HEK293 (cell line): ENCODE measurements around the gene GBP5.

ENCODE experiments used
- CTCF ChIA-PET: fragments of 350-600 bp; formaldehyde crosslinking; extraction: SDS; loops from one replicate; lab custom pipeline; 2021; ENCODE audit warnings: antibody characterized with exemption; lab: Yijun Ruan, JAX
- POLR2A ChIA-PET: fragments of 300-600 bp; formaldehyde crosslinking; extraction: SDS; loops from one replicate; lab custom pipeline; 2020; ENCODE audit warnings: antibody characterized with exemption, inconsistent platforms; lab: Yijun Ruan, JAX
- H3K27ac ChIP-seq: fragments of 200-500 bp; sonication (Bioruptor generic); 2 replicates; pipeline ENCODE4 v1.5.1; 2014; ENCODE audit warnings: low read depth, low read length, control low read depth, inconsistent platforms; ENCODE audit errors: extremely low read depth
- H3K36me3 ChIP-seq, 2 experiments: fragments of 200-500 bp in 1 of 2; sonication (Bioruptor generic) in 1 of 2; 1 replicate in 1 of 2; 2 replicates in 1 of 2; pipeline ENCODE4 v1.5.1; 2014 to 2017; ENCODE audit warnings: inconsistent platforms in 2 of 2, low read length in 2 of 2; ENCODE audit not compliant: control insufficient read depth in 2 of 2, insufficient read depth in 1 of 2
- H3K4me1 ChIP-seq: fragments of 200-500 bp; sonication (Bioruptor generic); 2 replicates; pipeline ENCODE4 v1.5.1; 2014; ENCODE audit warnings: mild to moderate bottlenecking, low read length, inconsistent platforms; ENCODE audit not compliant: control insufficient read depth, insufficient read depth
- H3K4me3 ChIP-seq: 2 replicates; pipeline ENCODE4 v1.5.1; 2011; ENCODE audit warnings: low read depth, mild to moderate bottlenecking, control low read depth, low read length, moderate library complexity
- H3K9me3 ChIP-seq: fragments of 200-500 bp; sonication (Bioruptor generic); 2 replicates; pipeline ENCODE4 v1.5.1; 2014; ENCODE audit warnings: low read depth, low read length, inconsistent platforms; ENCODE audit not compliant: control insufficient read depth, insufficient read depth
- FEZF1 ChIP-seq: fragments of 450-650 bp; formaldehyde crosslinking; IDR thresholded peaks from 2 replicates; pipeline ENCODE4 v1.5.1; 2016; ENCODE audit warnings: missing biosample characterization, missing genetic modification characterization
- GLI4 ChIP-seq: fragments of 450-650 bp; formaldehyde crosslinking; IDR thresholded peaks from 2 replicates; pipeline ENCODE4 v1.5.1; 2016; ENCODE audit warnings: missing biosample characterization, missing genetic modification characterization
- KLF10 ChIP-seq: fragments of 450-650 bp; IDR thresholded peaks from 2 replicates; pipeline ENCODE4 v1.5.1; 2018; ENCODE audit warnings: missing biosample characterization, mild to moderate bottlenecking, missing genetic modification characterization
- OVOL3 ChIP-seq: fragments of 450-650 bp; formaldehyde crosslinking; IDR thresholded peaks from 2 replicates; pipeline ENCODE4 v1.5.1; 2016; ENCODE audit warnings: missing biosample characterization, missing genetic modification characterization
- YY2 ChIP-seq: fragments of 450-650 bp; formaldehyde crosslinking; IDR thresholded peaks from 2 replicates; pipeline ENCODE4 v1.5.1; 2016; ENCODE audit warnings: missing biosample characterization, missing genetic modification characterization
- ZNF10 ChIP-seq: fragments of 450-650 bp; formaldehyde crosslinking; IDR thresholded peaks from 2 replicates; pipeline ENCODE4 v1.5.1; 2017; ENCODE audit warnings: missing biosample characterization, missing genetic modification characterization
- ZNF132 ChIP-seq: fragments of 450-650 bp; formaldehyde crosslinking; IDR thresholded peaks from 2 replicates; pipeline ENCODE4 v1.5.1; 2017; ENCODE audit warnings: missing biosample characterization, missing genetic modification characterization, borderline replicate concordance
- ZNF133 ChIP-seq: fragments of 450-650 bp; formaldehyde crosslinking; IDR thresholded peaks from 2 replicates; pipeline ENCODE4 v1.5.1; 2016; ENCODE audit warnings: missing biosample characterization, missing genetic modification characterization
- ZNF211 ChIP-seq: fragments of 450-650 bp; formaldehyde crosslinking; IDR thresholded peaks from 2 replicates; pipeline ENCODE4 v1.5.1; 2016; ENCODE audit warnings: low read depth, missing biosample characterization, missing genetic modification characterization
- ZNF23 ChIP-seq: fragments of 450-650 bp; formaldehyde crosslinking; IDR thresholded peaks from 2 replicates; pipeline ENCODE4 v1.5.1; 2016; ENCODE audit warnings: missing biosample characterization, missing genetic modification characterization, borderline replicate concordance
- ZNF302 ChIP-seq: fragments of 450-650 bp; formaldehyde crosslinking; IDR thresholded peaks from 2 replicates; pipeline ENCODE4 v1.5.1; 2016; ENCODE audit warnings: missing biosample characterization, missing genetic modification characterization, low read depth
- ZNF416 ChIP-seq: fragments of 450-650 bp; formaldehyde crosslinking; IDR thresholded peaks from 2 replicates; pipeline ENCODE4 v1.5.1; 2016; ENCODE audit warnings: missing biosample characterization, missing genetic modification characterization
- ZNF558 ChIP-seq: fragments of 450-650 bp; formaldehyde crosslinking; IDR thresholded peaks from 2 replicates; pipeline ENCODE4 v1.5.1; 2016; ENCODE audit warnings: missing biosample characterization, missing genetic modification characterization
- ZNF610 ChIP-seq: fragments of 450-650 bp; formaldehyde crosslinking; IDR thresholded peaks from 2 replicates; pipeline ENCODE4 v1.5.1; 2016; ENCODE audit warnings: missing biosample characterization, missing genetic modification characterization, borderline replicate concordance
- ZNF629 ChIP-seq: fragments of 450-650 bp; formaldehyde crosslinking; IDR thresholded peaks from 2 replicates; pipeline ENCODE4 v1.5.1; 2017; ENCODE audit warnings: missing biosample characterization, missing genetic modification characterization
- TF ChIP-seq, protein P1 (sequence below): fragments of 450-650 bp; formaldehyde crosslinking; IDR thresholded peaks from 2 replicates; pipeline ENCODE4 v1.5.1; 2016; ENCODE audit warnings: missing biosample characterization, missing genetic modification characterization, low read depth
- TF ChIP-seq, protein P2 (sequence below): fragments of 450-650 bp; formaldehyde crosslinking; IDR thresholded peaks from 2 replicates; pipeline ENCODE4 v1.5.1; 2017; ENCODE audit warnings: missing biosample characterization, mild to moderate bottlenecking, missing genetic modification characterization, moderate library complexity
- TF ChIP-seq, protein P3 (sequence below): fragments of 450-650 bp; formaldehyde crosslinking; IDR thresholded peaks from 2 replicates; pipeline ENCODE4 v1.5.1; 2016; ENCODE audit warnings: missing biosample characterization, missing genetic modification characterization
- TF ChIP-seq, protein P4 (sequence below): sonication (generic); formaldehyde crosslinking; IDR thresholded peaks from 2 replicates; pipeline ENCODE4 v1.8.1; 2022; ENCODE audit warnings: mild to moderate bottlenecking, moderate library complexity, missing genetic modification reagents
- TF ChIP-seq, protein P5 (sequence below): fragments of 450-650 bp; formaldehyde crosslinking; IDR thresholded peaks from 2 replicates; pipeline ENCODE4 v1.5.1; 2016; ENCODE audit warnings: missing biosample characterization, missing genetic modification characterization
- TF ChIP-seq, protein P6 (sequence below): fragments of 450-650 bp; formaldehyde crosslinking; IDR thresholded peaks from 2 replicates; pipeline ENCODE4 v1.5.1; 2016; ENCODE audit warnings: missing biosample characterization, missing genetic modification characterization

The GBP5 gene

DNA sequence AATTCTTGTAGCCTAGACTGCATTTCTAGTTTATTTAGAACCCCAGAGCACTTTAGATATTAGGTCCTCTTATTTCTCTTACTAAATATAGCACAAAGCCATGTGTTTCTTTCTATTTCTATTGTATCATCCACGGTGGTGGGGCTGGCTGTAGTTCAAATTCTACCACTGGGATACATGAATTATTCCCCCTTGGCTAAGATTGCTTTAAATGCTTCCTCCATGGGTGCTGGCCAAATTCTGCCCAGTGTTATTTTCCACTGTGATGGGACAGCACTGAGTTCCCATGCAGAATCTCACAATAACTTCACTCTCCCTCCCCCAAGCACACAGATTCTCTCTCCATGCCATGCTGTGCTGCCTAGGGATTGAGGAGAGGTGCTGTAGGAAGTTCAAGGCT, 49.7 kb upstream of the GBP5 start (continued):
- TF ChIP-seq, protein P1, sequence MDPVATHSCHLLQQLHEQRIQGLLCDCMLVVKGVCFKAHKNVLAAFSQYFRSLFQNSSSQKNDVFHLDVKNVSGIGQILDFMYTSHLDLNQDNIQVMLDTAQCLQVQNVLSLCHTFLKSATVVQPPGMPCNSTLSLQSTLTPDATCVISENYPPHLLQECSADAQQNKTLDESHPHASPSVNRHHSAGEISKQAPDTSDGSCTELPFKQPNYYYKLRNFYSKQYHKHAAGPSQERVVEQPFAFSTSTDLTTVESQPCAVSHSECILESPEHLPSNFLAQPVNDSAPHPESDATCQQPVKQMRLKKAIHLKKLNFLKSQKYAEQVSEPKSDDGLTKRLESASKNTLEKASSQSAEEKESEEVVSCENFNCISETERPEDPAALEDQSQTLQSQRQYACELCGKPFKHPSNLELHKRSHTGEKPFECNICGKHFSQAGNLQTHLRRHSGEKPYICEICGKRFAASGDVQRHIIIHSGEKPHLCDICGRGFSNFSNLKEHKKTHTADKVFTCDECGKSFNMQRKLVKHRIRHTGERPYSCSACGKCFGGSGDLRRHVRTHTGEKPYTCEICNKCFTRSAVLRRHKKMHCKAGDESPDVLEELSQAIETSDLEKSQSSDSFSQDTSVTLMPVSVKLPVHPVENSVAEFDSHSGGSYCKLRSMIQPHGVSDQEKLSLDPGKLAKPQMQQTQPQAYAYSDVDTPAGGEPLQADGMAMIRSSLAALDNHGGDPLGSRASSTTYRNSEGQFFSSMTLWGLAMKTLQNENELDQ: no peak

DNA sequence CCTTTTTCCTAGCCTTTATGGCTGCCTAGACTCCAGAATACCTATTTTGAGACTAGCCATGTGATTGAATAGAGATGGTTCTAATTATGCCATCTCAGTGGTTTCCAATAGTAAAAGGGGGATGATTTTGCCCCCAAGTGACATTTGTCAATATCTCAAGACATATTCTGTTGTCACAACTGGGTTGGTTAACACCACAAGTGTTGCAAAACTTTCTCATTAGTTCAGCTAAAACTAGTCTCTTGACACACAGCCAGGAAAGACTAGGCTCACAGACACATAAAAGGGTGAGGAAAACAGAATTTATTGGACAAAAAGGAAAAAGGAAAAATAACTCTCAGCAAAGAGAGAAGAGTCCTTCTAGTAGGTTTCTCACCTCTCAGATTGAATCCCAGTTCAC, 39.9 kb upstream of the GBP5 start:
- Histone ChIP-seq H3K4me3 (no peak overlapping the region), H3K36me3 (no peaks in the 10 kb centered on the region), H3K4me1 (no peaks in the 10 kb centered on the region), H3K27ac (no peak overlapping the region), H3K9me3 (no peaks in the 10 kb centered on the region)
- TF ChIP-seq ZNF558 (tag by site-specific recombination) (no peak), ZNF211 (tag by site-specific recombination) (no peak), ZNF610 (tag by site-specific recombination) (no peak), KLF10 (no peak), GLI4 (tag by site-specific recombination) (no peak), ZNF629 (tag by site-specific recombination) (no peak), ZNF302 (no peak), FEZF1 (tag by site-specific recombination) (no peak), ZNF23 (tag by site-specific recombination) (no peak), YY2 (tag by site-specific recombination) (no peak), OVOL3 (no peak), ZNF133 (no peak), ZNF416 (no peak), ZNF132 (tag by site-specific recombination) (no peak), ZNF10 (no peak)
- TF ChIP-seq, protein P2, sequence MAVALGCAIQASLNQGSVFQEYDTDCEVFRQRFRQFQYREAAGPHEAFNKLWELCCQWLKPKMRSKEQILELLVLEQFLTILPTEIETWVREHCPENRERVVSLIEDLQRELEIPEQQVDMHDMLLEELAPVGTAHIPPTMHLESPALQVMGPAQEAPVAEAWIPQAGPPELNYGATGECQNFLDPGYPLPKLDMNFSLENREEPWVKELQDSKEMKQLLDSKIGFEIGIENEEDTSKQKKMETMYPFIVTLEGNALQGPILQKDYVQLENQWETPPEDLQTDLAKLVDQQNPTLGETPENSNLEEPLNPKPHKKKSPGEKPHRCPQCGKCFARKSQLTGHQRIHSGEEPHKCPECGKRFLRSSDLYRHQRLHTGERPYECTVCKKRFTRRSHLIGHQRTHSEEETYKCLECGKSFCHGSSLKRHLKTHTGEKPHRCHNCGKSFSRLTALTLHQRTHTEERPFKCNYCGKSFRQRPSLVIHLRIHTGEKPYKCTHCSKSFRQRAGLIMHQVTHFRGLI (tag by site-specific recombination): no peak
- TF ChIP-seq, protein P3, sequence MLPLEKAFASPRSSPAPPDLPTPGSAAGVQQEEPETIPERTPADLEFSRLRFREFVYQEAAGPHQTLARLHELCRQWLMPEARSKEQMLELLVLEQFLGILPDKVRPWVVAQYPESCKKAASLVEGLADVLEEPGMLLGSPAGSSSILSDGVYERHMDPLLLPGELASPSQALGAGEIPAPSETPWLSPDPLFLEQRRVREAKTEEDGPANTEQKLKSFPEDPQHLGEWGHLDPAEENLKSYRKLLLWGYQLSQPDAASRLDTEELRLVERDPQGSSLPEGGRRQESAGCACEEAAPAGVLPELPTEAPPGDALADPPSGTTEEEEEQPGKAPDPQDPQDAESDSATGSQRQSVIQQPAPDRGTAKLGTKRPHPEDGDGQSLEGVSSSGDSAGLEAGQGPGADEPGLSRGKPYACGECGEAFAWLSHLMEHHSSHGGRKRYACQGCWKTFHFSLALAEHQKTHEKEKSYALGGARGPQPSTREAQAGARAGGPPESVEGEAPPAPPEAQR (tag by site-specific recombination): no peak
- TF ChIP-seq, protein P4, sequence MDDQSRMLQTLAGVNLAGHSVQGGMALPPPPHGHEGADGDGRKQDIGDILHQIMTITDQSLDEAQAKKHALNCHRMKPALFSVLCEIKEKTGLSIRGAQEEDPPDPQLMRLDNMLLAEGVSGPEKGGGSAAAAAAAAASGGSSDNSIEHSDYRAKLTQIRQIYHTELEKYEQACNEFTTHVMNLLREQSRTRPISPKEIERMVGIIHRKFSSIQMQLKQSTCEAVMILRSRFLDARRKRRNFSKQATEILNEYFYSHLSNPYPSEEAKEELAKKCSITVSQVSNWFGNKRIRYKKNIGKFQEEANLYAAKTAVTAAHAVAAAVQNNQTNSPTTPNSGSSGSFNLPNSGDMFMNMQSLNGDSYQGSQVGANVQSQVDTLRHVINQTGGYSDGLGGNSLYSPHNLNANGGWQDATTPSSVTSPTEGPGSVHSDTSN (CRISPR knock-in tag): no peak
- TF ChIP-seq, protein P5, sequence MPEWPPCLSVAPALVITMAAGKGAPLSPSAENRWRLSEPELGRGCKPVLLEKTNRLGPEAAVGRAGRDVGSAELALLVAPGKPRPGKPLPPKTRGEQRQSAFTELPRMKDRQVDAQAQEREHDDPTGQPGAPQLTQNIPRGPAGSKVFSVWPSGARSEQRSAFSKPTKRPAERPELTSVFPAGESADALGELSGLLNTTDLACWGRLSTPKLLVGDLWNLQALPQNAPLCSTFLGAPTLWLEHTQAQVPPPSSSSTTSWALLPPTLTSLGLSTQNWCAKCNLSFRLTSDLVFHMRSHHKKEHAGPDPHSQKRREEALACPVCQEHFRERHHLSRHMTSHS (tag by site-specific recombination): no peak
- TF ChIP-seq, protein P6, sequence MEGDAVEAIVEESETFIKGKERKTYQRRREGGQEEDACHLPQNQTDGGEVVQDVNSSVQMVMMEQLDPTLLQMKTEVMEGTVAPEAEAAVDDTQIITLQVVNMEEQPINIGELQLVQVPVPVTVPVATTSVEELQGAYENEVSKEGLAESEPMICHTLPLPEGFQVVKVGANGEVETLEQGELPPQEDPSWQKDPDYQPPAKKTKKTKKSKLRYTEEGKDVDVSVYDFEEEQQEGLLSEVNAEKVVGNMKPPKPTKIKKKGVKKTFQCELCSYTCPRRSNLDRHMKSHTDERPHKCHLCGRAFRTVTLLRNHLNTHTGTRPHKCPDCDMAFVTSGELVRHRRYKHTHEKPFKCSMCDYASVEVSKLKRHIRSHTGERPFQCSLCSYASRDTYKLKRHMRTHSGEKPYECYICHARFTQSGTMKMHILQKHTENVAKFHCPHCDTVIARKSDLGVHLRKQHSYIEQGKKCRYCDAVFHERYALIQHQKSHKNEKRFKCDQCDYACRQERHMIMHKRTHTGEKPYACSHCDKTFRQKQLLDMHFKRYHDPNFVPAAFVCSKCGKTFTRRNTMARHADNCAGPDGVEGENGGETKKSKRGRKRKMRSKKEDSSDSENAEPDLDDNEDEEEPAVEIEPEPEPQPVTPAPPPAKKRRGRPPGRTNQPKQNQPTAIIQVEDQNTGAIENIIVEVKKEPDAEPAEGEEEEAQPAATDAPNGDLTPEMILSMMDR (tag by site-specific recombination): no peak
- ChIA-PET POLR2A (no interaction called here), CTCF (no interaction called here)
